Islet precursor cell (in vitro differentiated cells): Measurements from ENCODE around the gene DTX2.
"Not testable (repeated sequence)": the region's sequence is repeated elsewhere in the genome, so short reads cannot be mapped to it uniquely, and the experiment has no call there.

Experiments used
- DNase-seq: peaks from one replicate; pipeline ENCODE4 v3.0.0-alpha.2; 2018

The DTX2 gene

DNA sequence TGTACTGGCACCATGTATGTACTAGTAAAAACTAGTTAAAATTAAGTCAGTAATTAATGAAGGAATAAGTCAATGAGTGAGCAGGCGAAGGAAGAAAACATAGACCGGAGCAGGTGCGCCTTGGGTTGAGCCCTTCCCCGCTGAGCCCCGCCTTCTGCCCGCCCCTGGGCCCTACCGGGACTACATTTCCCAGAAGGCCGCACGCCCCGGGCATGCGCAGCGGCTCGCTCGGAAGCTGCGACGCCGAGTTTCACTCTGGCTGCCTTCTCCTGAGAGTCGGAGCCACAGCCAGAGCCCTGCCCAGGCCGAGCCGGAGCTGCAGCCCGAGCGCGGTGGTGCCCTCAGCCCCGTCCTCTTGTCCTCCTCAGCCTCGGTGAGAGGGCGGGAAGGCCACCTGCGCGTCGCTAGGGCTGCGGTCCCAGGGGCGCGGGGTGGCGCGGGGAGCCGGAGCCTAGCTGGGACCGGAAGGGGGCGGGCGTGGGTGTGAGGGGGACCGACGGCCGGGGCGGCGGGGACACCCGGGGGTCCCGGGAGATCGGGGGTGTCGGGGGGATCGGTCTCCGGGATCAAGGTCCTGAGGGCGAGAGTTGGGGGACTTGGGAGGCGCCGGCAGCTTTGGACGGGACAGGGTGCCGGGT is at the start of gene DTX2:
DTX2 (plus strand) TSS at position 246 of the 638 bp plus-strand sequence. CDS start 18,801 bp downstream, outside the sequence.
- DNase-seq, result not testable (repeated sequence)

DNA sequence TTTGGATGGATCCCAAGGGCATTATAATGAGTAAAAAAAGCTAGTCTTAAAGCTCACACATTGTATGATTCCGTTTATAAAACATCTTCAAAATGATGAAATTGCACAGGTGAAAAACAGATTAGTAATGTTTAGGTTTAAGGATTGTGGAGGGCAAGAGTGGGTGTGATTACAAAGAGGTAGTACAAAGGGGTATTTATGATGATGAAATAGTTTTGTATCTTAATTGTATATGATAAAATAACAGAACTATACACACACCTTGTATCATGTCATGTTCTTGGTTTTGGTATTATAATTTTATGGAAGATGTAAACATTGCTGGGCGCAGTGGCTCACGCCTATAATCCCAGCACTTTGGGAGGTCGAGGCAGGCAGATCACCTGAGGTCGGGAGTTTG is 49.3 kb upstream of the DTX2 start:
- no peak for DNase-seq

DNA sequence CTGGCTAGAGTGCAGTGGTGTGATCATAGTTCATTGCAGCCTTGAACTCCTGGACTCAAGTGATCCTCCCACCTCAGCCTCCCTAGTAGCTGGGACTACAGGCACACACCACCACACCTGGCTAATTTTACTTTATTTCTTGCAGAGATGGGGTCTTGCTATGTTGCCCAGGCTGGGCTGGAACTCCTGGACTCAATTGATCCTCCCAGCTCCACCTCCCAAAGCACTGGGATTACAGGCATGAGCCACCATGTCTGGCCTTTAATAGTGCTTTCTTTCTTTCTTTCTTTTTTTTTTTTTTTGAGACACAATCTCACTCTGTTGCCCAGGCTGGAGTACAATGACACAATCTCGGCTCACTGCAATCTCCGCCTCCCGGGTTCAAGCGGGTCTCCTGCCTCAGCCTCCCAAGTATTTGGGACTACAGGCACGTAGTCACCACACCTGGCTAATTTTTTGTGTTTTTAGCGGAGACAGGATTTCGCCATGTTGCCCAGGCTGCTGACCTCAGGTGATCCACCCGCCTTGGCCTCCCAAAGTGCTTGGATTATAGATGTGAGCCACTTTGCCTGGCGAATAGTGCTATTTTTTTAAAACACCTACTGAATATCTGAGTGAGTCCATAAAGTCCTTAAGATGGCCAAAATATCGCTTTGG is 43.7 kb upstream of the DTX2 start:
- DNase-seq, result not testable (repeated sequence)

DNA sequence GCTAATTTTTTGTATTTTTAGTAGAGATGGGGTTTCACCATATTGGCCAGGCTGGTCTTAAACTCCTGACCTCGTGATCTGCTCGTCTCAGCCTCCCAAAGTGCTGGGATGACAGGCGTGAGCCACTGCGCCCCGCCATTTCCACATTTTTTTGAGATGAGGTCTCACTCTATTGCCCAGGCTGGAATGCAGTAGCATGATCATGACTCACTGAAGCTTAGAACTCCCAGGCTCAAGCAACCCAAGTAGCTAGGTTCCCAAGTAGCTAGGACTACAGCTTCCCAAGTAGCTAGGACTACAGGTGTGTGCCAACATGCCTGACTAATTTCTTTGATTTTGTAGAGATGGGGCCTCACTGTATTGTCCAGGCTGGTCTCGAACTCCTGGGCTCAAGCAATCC is 40.4 kb upstream of the DTX2 start:
- peak; percentile 96 for DNase-seq

DNA sequence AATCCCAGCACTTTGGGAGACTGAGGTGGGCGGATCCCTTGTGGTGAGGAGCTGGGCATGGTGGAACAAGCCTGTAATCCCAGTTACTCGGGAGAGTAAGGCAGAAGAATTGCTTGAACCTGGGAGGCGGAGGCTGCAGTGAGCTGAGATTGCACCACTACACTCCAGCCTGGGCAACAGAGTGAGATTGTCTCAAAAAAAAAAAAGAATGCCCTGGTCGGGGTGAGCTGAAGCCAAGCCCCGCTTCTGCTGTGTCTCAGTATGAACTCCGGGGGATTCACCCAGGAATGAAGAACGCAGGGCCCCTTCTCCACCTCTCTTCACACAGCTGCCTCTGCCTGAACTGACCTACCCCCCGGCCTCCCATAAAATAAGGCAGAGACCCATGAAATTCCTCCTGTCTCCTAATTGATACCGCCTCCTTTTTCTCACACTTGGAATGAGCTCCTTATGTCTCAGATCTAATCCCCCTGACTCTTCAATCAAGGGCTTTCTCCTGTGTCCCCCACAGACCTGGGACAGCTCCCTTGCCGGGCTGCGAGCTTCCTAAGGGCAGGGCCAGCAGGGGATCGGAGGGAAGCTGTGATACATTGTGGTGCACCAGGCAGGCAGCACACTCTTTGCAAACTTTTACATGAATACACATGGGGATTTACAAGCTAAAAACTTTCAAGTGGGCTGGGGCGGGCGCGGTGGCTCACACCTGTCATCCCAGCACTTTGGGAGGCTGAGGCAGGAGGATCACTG is 37.7 kb upstream of the DTX2 start:
- peak; percentile 68 for DNase-seq

DNA sequence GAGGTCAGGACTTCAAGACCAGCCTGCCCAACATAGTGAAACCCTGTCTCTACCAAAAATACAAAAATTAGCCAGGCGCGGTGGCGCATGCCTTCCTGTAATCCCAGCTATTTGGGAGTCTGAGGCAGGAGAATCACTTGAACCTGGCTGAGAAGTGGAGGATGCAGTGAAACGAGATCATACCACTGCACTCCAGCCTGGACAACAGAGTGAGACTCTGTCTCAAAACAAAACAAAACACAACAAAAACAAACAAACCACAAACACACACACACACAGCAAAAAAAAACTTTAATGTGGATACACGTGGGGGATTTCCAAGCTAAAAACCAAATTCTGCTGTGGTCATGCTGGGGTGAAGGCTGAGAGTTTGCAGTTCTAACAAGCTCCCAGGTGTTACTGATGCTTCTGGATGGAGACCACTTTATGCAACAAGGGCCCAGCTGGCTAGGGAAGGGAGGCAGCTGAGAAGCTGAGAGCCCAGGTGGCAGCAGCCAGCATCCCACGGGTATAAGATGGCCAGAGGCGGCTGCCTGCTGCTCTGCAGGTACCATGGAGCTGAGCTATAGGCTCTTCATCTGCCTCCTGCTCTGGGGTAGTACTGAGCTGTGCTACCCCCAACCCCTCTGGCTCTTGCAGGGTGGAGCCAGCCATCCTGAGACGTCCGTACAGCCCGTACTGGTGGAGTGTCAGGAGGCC is 36.9 kb upstream of the DTX2 start, which contains the start of gene ZP3:
ZP3 (plus strand) TSS at position 538 of the 699 bp plus-strand sequence; CDS start at position 553, 15 bp downstream.
- DNase-seq, result no peak

DNA sequence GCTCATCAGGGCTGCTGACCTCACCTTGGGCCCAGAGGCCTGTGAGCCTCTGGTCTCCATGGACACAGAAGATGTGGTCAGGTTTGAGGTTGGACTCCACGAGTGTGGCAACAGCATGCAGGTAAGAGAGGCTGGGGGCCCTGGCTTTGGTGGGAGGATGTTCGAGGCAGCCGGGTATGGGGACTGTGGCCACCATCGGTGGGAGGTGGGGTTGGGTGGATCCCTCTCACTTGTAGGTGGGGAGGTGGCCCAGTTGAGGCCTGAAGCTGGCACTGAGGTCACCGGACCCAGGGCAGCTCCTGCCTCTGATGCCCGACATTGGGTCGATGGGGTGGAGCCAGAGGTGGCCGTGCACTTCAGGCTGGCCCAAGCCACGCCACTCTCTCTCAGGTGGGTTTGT is 36.4 kb upstream of the DTX2 start:
- no peak for DNase-seq

DNA sequence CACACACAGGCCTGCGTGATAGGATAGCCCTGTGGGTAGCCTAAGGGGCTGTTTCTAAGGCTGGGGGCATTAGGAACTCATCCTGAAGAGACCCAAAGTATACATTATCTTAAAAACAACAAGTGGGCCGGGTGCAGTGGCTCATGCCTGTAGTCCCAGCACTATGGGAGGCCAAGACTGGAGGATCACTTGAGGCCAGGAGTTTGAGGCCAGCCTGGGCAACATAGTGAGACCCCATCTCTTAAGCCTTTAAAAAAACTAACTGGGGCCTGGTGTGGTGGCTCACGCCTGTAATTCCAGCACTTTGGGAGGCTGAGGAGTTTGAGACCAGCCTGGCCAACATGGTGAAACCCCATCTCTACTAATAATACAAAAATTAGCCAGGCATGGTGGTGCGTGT is 36.0 kb upstream of the DTX2 start:
- not testable (repeated sequence) for DNase-seq

DNA sequence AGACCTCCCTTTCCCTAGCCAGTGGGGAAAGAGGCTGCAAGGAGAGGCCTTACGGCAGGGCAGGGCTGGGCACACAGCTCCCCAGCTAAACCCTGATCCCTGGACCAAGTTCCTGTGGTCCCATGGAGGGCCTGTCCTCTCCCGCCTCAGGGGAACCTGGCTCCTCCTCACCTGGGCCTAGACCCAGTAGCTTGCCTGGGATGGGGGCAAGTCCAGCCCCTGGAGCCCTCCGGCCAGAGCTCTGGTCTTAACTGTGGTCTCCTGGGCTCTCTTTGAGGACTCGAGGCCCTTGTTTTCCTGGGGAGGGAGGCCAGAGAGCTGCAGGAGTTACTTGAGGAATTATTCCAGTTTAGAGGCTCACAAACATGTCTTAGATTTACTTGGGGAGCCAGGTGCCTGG is 35.3 kb upstream of the DTX2 start:
- no peak for DNase-seq

DNA sequence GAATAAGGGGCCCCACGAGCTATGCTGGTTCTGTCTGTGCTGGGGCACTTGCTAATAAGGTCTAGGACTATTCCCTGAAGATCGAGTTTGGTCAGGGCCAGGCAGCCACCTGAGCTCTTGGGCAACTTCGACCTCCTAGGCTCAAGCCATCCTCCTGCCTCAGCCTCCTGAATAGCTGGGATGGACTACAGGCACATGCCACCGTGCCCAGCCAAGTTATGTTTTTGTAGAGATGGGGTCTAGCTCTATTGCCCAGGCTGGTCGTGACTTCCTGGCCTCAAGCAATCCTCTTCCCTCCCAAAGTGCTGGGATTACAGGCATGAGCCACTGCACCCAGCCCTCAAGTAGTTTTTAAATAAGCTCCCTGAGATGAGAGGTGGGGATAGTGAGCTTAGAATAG is 33.9 kb upstream of the DTX2 start:
- no peak for DNase-seq

DNA sequence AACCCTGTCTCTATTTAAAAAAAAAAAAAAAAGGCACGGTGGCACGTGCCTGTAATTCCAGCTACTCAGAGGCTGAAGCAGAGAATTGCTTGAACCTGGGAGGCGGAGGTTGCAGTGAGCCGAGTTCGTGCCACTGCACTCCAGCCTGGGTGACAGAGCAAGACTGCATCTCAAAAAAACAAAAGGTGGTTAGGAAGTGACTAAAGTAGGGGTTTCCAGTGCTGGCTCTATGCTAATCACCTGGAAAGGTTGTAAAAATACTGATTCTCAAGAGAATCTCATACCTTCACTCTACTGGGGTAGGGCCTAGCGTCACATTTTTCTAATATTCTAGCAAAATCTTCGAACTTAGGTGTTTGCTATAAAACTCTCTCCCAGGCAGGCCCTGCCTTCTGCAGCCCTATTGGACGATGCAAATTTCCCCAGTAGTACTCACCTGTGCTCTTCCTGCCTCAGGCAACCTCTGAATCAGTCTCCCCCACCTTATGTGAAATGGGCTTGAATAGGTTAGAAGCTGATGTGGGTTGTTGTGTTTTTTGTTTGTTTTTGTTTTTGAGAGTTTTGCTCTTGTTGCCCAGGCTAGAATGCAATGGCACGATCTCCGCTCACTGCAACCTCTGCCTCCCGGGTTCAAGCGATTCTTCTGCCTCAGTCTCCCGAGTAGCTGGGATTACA is 33.2 kb upstream of the DTX2 start:
- DNase-seq, result no peak

DNA sequence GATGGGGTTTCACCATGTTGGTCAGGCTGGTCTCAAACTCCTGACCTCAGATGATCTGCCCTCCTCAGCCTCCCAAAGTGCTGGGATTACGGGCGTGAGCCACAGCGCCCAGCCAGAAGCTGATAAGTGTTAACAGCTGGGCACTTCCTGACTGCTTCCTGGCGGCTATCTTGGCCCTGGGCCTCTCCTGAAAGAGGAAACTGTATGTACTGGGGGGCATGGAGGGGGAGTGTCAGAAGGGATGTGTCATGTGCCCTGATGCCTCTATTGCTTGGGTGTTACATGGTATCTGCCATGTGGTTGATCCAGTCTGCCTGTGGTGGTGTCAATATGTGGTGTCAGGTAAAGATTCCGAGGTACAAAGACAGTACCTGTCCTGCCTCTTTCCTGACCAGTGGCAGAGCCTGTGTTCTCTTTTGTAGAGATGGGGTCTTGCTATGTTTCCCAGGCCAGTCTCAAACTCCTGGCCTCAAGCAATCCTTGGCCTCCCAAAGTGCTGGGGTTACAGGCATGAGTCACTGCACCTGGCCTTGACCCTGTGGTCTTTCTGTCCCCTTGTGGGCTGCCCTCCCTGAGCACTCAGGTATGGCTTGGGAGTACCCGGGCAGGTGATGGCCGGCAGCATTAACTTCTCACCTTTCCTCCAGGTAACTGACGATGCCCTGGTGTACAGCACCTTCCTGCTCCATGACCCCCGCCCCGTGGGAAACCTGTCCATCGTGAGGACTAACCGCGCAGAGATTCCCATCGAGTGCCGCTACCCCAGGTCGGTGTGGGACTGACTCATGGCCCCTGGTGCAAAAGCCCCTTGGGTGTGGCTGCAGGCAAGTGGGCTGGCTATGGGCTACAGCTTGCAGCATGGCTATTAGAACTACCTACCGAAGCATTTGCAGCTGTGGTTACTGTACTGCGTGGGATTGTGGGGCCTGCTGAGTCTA is 32.4 kb upstream of the DTX2 start:
- peak; percentile 56 for DNase-seq

DNA sequence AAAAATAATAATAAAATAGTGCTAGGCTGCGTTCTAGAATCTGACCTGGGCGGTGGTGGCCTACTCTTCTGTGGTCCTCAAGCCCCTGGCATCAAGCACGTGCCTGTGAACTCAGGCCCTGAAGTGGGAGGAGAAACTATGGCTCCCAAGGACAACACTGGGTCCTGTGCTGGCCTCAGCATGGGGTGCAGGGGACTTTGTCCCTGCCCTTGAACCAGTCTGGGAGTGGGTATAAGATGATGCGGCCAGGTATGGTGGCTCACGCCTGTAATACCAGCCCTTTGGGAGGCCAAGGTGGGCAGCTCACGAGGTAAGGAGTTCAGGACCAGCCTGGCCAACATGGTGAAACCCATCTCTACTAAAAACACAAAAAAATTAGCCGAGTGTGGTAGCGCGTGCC is 31.3 kb upstream of the DTX2 start:
- DNase-seq, result no peak

DNA sequence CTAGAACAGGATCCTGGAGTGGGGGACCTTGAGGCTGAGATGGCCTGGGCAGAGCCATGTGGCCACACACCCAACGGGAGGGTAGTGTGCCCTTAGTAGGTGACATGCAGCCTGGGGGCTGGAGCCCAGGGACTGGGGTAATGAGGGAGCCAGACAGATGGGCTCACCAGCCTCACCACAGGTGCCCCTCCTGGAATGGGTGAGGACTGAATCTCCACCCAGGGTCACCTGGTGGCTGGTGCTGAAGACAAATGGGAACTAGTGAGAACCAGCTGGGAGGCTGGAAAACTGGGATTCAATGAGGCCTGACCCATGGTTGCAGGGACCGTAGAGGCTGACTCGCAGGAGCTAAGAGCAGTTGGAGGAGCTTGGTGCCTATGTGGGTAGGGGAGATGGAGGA is 30.7 kb upstream of the DTX2 start:
- DNase-seq, result no peak

DNA sequence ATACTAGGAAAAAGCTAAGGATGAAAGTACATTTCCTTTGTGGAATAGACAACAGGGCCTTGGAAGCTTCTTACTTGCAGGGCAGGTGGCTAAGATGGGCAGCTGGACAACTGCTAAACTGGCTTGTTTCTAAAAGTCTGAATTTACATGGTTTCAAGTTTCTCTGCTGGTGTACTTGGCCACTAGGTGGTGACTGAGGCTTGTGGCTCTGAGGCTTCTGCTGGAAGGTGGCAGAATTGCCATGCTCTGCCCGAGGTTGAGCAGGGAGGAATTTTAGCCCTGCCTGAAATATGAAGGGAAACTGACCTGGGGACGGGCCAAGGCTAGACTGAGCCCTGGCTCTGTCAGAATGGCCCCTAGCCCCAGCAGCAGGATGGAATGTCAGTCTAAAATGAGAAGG is 23.6 kb upstream of the DTX2 start:
- peak; percentile 90 for DNase-seq

DNA sequence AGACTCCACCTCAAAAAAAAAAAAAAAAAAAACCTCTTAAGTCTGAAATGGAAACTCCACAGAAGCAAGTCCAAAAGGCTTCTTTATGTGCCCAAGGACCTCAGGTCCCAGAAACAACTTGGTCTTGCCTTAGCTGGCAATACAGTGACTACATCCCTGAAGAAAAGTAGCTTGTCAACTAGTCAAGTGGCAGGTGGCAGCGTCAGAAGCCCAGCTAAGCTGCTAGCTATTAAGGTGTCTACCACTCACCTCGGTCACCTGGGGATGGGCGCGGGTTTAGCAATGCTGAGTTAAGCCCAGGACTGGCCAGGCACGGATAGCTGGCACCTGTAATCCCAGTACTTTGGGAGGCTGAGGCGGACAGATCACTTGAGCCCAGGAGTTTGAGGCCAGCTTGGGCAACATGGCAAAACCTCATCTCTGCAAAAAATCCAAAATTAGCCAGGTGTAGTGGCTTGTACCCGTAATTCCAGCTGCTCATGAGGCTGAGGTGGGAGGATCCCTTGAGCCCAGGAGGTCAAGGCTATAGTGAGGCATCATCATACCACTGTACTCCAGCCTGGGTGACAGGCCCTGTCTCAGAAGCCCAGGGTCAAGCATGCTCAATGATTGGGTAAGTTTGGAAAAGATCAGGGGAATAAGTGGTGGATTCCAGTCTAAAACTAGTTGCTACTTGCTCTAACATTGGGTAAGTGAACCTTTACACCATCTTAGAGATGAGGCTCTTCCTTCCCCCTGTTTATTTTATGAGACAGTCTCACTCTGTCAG is 22.2 kb upstream of the DTX2 start:
- DNase-seq, result not testable (repeated sequence)

DNA sequence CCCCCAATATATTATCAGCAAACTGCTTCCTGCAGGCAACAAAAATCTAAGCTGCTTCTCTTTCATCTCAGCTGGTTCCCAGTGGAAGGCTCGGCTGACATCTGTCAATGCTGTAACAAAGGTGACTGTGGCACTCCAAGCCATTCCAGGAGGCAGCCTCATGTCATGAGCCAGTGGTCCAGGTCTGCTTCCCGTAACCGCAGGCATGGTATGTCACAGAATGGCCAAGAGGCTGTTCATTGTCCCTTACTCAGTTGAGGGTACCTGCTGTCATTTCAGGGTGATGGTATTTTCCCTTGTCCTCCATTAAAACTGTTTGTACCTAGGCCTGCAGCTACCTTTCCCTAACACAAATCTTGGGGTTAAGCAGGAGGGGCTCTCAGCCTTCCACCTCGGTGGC is 21.1 kb upstream of the DTX2 start:
- DNase-seq, result not testable (repeated sequence)

DNA sequence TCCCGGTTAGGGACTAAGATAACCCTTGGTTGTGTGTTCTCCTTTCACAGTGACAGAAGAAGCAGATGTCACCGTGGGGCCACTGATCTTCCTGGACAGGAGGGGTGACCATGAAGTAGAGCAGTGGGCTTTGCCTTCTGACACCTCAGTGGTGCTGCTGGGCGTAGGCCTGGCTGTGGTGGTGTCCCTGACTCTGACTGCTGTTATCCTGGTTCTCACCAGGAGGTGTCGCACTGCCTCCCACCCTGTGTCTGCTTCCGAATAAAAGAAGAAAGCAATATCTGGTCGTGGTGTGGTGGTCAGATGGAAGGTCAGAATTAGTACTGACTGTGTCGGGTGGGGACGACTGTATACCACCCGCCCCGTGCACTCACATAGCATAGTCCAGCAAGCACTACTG is 19.7 kb upstream of the DTX2 start:
- not testable (repeated sequence) for DNase-seq

DNA sequence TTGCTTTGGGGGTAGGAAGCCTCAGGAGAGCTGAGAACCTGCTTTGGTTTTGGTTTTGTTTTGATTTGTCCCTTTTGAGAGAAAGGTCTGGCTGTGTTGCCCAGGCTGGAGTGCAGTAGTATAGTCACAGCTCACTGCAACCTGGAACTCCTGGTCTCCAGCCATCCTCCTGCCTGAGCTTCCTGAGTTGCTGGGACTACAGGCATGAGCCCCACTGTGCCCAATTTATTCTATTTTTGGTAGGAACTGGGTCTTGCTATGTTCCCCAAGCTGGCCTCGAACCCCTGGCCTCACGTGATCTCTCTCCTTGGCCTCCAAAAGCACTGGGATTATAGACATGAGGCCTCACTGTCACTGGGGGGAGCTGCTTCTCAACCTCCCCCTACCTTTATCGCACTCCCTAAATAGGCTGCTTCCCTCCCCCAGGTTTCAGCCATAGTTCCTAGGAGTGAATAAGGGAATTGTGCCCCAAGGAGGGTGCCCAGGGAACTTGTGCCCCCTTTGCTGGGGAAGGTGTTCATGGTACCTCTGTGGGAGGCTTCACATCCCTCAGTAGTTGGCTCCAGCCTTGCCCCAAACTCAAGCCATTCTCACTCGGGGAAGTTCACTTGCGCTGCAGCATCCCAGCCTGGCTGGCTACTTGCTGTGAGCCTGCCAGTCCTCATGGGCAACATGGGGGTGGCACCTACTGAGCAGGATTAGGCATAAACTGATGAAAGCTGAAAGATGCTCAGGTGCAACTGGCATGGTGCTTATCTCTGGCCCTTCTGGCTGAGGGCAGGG is 18.7 kb upstream of the DTX2 start:
- not testable (repeated sequence) for DNase-seq

DNA sequence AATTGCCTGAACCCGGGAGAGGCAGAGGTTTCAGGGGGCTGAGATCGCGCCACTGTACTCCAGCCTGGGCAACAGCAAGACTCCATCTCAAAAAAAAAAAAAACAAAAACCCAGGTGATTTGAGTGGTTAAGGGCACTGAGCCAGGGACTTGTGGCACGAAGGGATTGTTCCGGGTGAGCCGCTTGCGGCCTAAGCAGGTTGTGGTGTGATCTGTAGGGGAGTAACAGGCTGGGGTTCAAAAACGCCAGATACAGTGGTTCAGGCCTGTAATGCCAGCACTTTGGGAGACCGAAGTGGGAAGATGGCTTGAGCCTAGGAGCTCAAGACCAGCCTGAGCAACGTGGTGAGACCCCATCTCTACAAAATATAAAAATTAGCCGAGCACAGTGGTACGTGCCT is 17.7 kb upstream of the DTX2 start:
- not testable (repeated sequence) for DNase-seq
